Measurements from ENCODE around the gene ZMPSTE24.
"Not testable (repeated sequence)": the region's sequence is repeated elsewhere in the genome, so short reads cannot be mapped to it uniquely, and the experiment has no call there.

ZMPSTE24 gene

GRCh38 chr1:40318476-40318875 is 60.4 kb downstream of the ZMPSTE24 start:
- Histone ChIP-seq H3K4me1 (ENCODE audit: control insufficient read depth, low read length) (peaks cover 39% of the 10 kb centered on the region), H4K20me1 (ENCODE audit: control insufficient read depth, insufficient read depth, low read depth, low read length) (no peaks in the 10 kb centered on the region), H3K79me2 (ENCODE audit: control insufficient read depth, low read length) (no peaks in the 10 kb centered on the region), H3K4me2 (ENCODE audit: low read length) (no peak overlapping the region), H3K9me2 (replicated peaks; ENCODE audit: control insufficient read depth, low read length) (no peaks in the 10 kb centered on the region), H3K27ac (ENCODE audit: low read depth, low read length) (no peak overlapping the region), H3K27me3 (ENCODE audit: control insufficient read depth, low read length) (peaks cover 39% of the 10 kb centered on the region), H3K4me3 (ENCODE audit: low read length) (no peak overlapping the region), H3K36me3 (ENCODE audit: control insufficient read depth, low read length) (no peaks in the 10 kb centered on the region), H3F3A (ENCODE audit: control insufficient read depth, insufficient read depth) (peaks cover 2% of the 10 kb centered on the region; the same call in 1 of the 2 replicates), H3K9me3 (ENCODE audit: control insufficient read depth, insufficient read depth, low read length) (no peaks in the 10 kb centered on the region)
- TF ChIP-seq EZH2phosphoT487 (IDR thresholded peaks at IDR 0.05; ENCODE audit: borderline replicate concordance, low read length) (no peak), CTCF (IDR thresholded peaks at IDR 0.05; ENCODE audit: low read depth, low read length, poor library complexity, severe bottlenecking) (no peak)

- Histone ChIP-seq H3K27ac (ENCODE audit: low read depth, low read length) (no peak overlapping the region), H4K20me1 (ENCODE audit: control insufficient read depth, insufficient read depth, low read depth, low read length) (no peaks in the 10 kb centered on the region), H3K4me1 (ENCODE audit: control insufficient read depth, low read length) (peaks cover 33% of the 10 kb centered on the region), H3K79me2 (ENCODE audit: control insufficient read depth, low read length) (no peaks in the 10 kb centered on the region), H3K4me2 (ENCODE audit: low read length) (no peak overlapping the region), H3K36me3 (ENCODE audit: control insufficient read depth, low read length) (no peaks in the 10 kb centered on the region), H3K4me3 (ENCODE audit: low read length) (no peak overlapping the region), H3K9me3 (ENCODE audit: control insufficient read depth, insufficient read depth, low read length) (no peaks in the 10 kb centered on the region), H3K27me3 (ENCODE audit: control insufficient read depth, low read length) (peaks cover 39% of the 10 kb centered on the region), H3K9me2 (replicated peaks; ENCODE audit: control insufficient read depth, low read length) (no peaks in the 10 kb centered on the region), H3F3A (ENCODE audit: control insufficient read depth, insufficient read depth) (peaks cover 2% of the 10 kb centered on the region; the same call in 1 of the 2 replicates)
- no peak for TF ChIP-seq CTCF (IDR thresholded peaks at IDR 0.05; ENCODE audit: low read depth, low read length, poor library complexity, severe bottlenecking)
- no peak for TF ChIP-seq EZH2phosphoT487 (IDR thresholded peaks at IDR 0.05; ENCODE audit: borderline replicate concordance, low read length)
Observed at GRCh38 chr1:40318970-40319621, 61.1 kb downstream of the ZMPSTE24 start.

GRCh38 chr1:40331403-40331802 is 73.4 kb downstream of the ZMPSTE24 start:
- not testable (repeated sequence) for H3K27me3 ChIP-seq (ENCODE audit: control insufficient read depth, low read length); H4K20me1 ChIP-seq (ENCODE audit: control insufficient read depth, insufficient read depth, low read depth, low read length); H3K4me1 ChIP-seq (ENCODE audit: control insufficient read depth, low read length); H3K4me2 ChIP-seq (ENCODE audit: low read length); H3K27ac ChIP-seq (ENCODE audit: low read depth, low read length); H3K79me2 ChIP-seq (ENCODE audit: control insufficient read depth, low read length); H3K36me3 ChIP-seq (ENCODE audit: control insufficient read depth, low read length); H3K9me3 ChIP-seq (ENCODE audit: control insufficient read depth, insufficient read depth, low read length); H3F3A ChIP-seq (ENCODE audit: control insufficient read depth, insufficient read depth); H3K4me3 ChIP-seq (ENCODE audit: low read length); H3K9me2 ChIP-seq (replicated peaks; ENCODE audit: control insufficient read depth, low read length)

- no peaks in the 10 kb centered on the region for H3F3A ChIP-seq (ENCODE audit: control insufficient read depth, insufficient read depth)
- no peak overlapping the region for H3K4me2 ChIP-seq (ENCODE audit: low read length)
- H3K27me3 ChIP-seq (ENCODE audit: control insufficient read depth, low read length) = peaks cover 8% of the 10 kb centered on the region
- H3K36me3 ChIP-seq (ENCODE audit: control insufficient read depth, low read length) = no peaks in the 10 kb centered on the region
- TF ChIP-seq CTCF (IDR thresholded peaks at IDR 0.05; ENCODE audit: low read depth, low read length, poor library complexity, severe bottlenecking) (no peak), EZH2phosphoT487 (IDR thresholded peaks at IDR 0.05; ENCODE audit: borderline replicate concordance, low read length) (no peak)
- no peak overlapping the region for H3K4me3 ChIP-seq (ENCODE audit: low read length)
- H4K20me1 ChIP-seq (ENCODE audit: control insufficient read depth, insufficient read depth, low read depth, low read length) = no peaks in the 10 kb centered on the region
- H3K9me3 ChIP-seq (ENCODE audit: control insufficient read depth, insufficient read depth, low read length) = no peaks in the 10 kb centered on the region
- H3K27ac ChIP-seq (ENCODE audit: low read depth, low read length) = no peak overlapping the region
- no peaks in the 10 kb centered on the region for H3K4me1 ChIP-seq (ENCODE audit: control insufficient read depth, low read length)
- no peaks in the 10 kb centered on the region for H3K9me2 ChIP-seq (replicated peaks; ENCODE audit: control insufficient read depth, low read length)
- H3K79me2 ChIP-seq (ENCODE audit: control insufficient read depth, low read length) = no peaks in the 10 kb centered on the region
Observed at GRCh38 chr1:40332695-40333094, 74.7 kb downstream of the ZMPSTE24 start.
